COR-L47 (cell line): Measurements from ENCODE around the gene THOC6.
"Not testable (repeated sequence)": the region's sequence is repeated elsewhere in the genome, so short reads cannot be mapped to it uniquely, and the experiment has no call there.

ENCODE experiments used
- DNase-seq: peaks from one replicate; lab custom pipeline; 2025; lab: John Stamatoyannopoulos, UW

THOC6 gene

GRCh38 chr16:3030222-3031212 is 6.7 kb downstream of the THOC6 start:
- DNase-seq = no peak

- DNase-seq = no peak
Measured at GRCh38 chr16:3032624-3033023, 8.8 kb downstream of the THOC6 start.

GRCh38 chr16:3035289-3035971 is 11.6 kb downstream of the THOC6 start:
- DNase-seq = no peak

- no peak for DNase-seq
Measured at GRCh38 chr16:3035972-3036725, 12.3 kb downstream of the THOC6 start.

- no peak for DNase-seq
Measured at GRCh38 chr16:3036726-3037315, 13.0 kb downstream of the THOC6 start, which contains the start of gene BICDL2. Gene BICDL2, minus strand, starts transcription at chr16:3036944. Its CDS starts 1,448 bp downstream, at chr16:3035496.

- DNase-seq = no peak
Measured at GRCh38 chr16:3038256-3038655, 14.4 kb downstream of the THOC6 start.

- DNase-seq = no peak
Measured at GRCh38 chr16:3038896-3039295, 15.1 kb downstream of the THOC6 start.

GRCh38 chr16:3042376-3042775 is 18.5 kb downstream of the THOC6 start:
- no peak for DNase-seq

- no peak for DNase-seq
Measured at GRCh38 chr16:3044708-3045107, 20.9 kb downstream of the THOC6 start.

GRCh38 chr16:3045758-3046640 is 22.2 kb downstream of the THOC6 start, which contains the start of gene MMP25:
Gene MMP25, plus strand, starts transcription at chr16:3046561. Its CDS starts 357 bp downstream, at chr16:3046918.
- DNase-seq = no peak

- DNase-seq = no peak
Measured at GRCh38 chr16:3046641-3047386, 23.0 kb downstream of the THOC6 start.

- no peak for DNase-seq
Measured at GRCh38 chr16:3047387-3047720, 23.5 kb downstream of the THOC6 start.

GRCh38 chr16:3049921-3050481 is 26.2 kb downstream of the THOC6 start:
- no peak for DNase-seq

- no peak for DNase-seq
Measured at GRCh38 chr16:3050487-3050886, 26.7 kb downstream of the THOC6 start.

GRCh38 chr16:3051009-3051408 is 27.2 kb downstream of the THOC6 start:
- DNase-seq = no peak

GRCh38 chr16:3051494-3051893 is 27.7 kb downstream of the THOC6 start:
- DNase-seq = no peak

- not testable (repeated sequence) for DNase-seq
Measured at GRCh38 chr16:3052571-3053329, 28.9 kb downstream of the THOC6 start.

GRCh38 chr16:3053330-3053710 is 29.5 kb downstream of the THOC6 start:
- not testable (repeated sequence) for DNase-seq
